Ovary (tissue), 9 donors: ENCODE data around the gene RANBP9. TPM values are rescaled to one million over a fixed set of nuclear protein-coding genes. Genes with fewer than 3 reads are reported as not detected.

Experiments used
- DNase-seq, 5 donors: peaks; one replicate each; pipeline ENCODE4 v3.0.0-alpha.2; 2019 to 2020
- H3K27ac ChIP-seq, 2 donors: fragments of 200-600 bp; one replicate each; pipeline versions ENCODE4 v1.5.1 to v1.8.0; 2019 to 2022
- H3K27me3 ChIP-seq: fragments of 200-600 bp; one replicate; pipeline ENCODE4 v1.8.0; 2022
- H3K36me3 ChIP-seq: fragments of 200-600 bp; sonication (generic); one replicate; pipeline ENCODE4 v1.5.1; 2019
- H3K4me1 ChIP-seq: one replicate; pipeline ENCODE4 v1.8.1; 2013; ENCODE audit warnings: mild to moderate bottlenecking, moderate library complexity; ENCODE audit not compliant: insufficient read depth
- H3K4me3 ChIP-seq: fragments of 200-600 bp; sonication (generic); one replicate; pipeline ENCODE4 v1.5.1; 2017
- H3K9me3 ChIP-seq, 2 donors: fragments of 200-600 bp in 1 of 2; sonication (generic) in 1 of 2; one replicate each; pipeline versions ENCODE4 v1.5.1 to v1.8.1; 2013 to 2019; ENCODE audit warnings: mild to moderate bottlenecking in 1 of 2, moderate library complexity in 1 of 2
- EP300 ChIP-seq: sonication (generic); formaldehyde crosslinking; IDR thresholded peaks from one replicate; pipeline ENCODE4 v1.6.1; 2017; ENCODE audit warnings: antibody characterized with exemption
- POLR2A ChIP-seq: fragments of 450-650 bp; IDR thresholded peaks from one replicate; pipeline ENCODE4 v1.6.1; 2017; ENCODE audit warnings: antibody characterized with exemption, mild to moderate bottlenecking, moderate library complexity
- WGBS, 3 donors: extraction: QIAGEN DNeasy Blood & Tissue Kit in 1 of 3; methylation state at CpG; one replicate each; pipeline versions ENCODE4 v1.1.5 to v1.1.7; 2013 to 2017; 5-methylcytosine and 5-hydroxymethylcytosine counted together
- intact Hi-C, 4 donors: fragments of 100-400 bp; cut with DNase I; formaldehyde crosslinking; loops; one replicate each; pipeline versions ENCODE4 v1.11.0 to v1.15.1; 2022 to 2023
- polyA plus RNA-seq, 2 donors: library from polyadenylated mRNA; stranded (reverse); fragments of 200-250 nt in 1 of 2; fragments of 350-450 nt in 1 of 2; fragmentation: Illumina TruSeq in 1 of 2; extraction: RNeasy Lipid Tissue Mini Kit (QIAGEN cat#74804) in 1 of 2; gene quantifications; one replicate each; pipeline ENCODE4 v1.2.3, GENCODE V29; 2013 to 2014
- total RNA-seq, 7 donors: library from RNA; depleted of rRNA in 2 of 7; stranded (reverse); fragments of >200 nt in 2 of 7; fragmentation: NEBNext Ultra II Directional in 3 of 7; extraction: Animal tissue kit (Norgen Biotek cat#: 25700) in 3 of 7; gene quantifications; one replicate each; pipeline versions ENCODE4 v1.1.0 to v1.2.4, GENCODE V29; 2016 to 2023
- TF ChIP-seq, protein P1 (sequence below), 3 donors: fragments of 450-650 bp in 2 of 3; fragments of 200-600 bp in 1 of 3; IDR thresholded peaks; one replicate each; pipeline versions ENCODE4 v1.5.1 to v1.8.0; 2016 to 2022; ENCODE audit warnings: antibody characterized with exemption in 3 of 3, mild to moderate bottlenecking in 1 of 3
- donor health status: DM: no; HTN: no; CAD: no; lungs with moderate emphysema.
- donor health status: DM: no; HTN: no; CAD: no.
- donor health status: Bipolar disorder and iron deficiency.
- donor health status: DM: yes; HTN: yes; CAD: no.
- donor health status: DM: no; HTN: no; CAD: no.
- donor health status: DM: yes; HTN: yes; CAD: no.

The RANBP9 gene
- total and polyA plus RNA-seq, 9 donors, result 24.8 to 50.6 (median 37.0) TPM

- peak overlapping the region; percentile 90 to 98 for H3K27ac ChIP-seq
- no peaks in the 10 kb centered on the region for H3K27me3 ChIP-seq
- TF ChIP-seq, protein P1, sequence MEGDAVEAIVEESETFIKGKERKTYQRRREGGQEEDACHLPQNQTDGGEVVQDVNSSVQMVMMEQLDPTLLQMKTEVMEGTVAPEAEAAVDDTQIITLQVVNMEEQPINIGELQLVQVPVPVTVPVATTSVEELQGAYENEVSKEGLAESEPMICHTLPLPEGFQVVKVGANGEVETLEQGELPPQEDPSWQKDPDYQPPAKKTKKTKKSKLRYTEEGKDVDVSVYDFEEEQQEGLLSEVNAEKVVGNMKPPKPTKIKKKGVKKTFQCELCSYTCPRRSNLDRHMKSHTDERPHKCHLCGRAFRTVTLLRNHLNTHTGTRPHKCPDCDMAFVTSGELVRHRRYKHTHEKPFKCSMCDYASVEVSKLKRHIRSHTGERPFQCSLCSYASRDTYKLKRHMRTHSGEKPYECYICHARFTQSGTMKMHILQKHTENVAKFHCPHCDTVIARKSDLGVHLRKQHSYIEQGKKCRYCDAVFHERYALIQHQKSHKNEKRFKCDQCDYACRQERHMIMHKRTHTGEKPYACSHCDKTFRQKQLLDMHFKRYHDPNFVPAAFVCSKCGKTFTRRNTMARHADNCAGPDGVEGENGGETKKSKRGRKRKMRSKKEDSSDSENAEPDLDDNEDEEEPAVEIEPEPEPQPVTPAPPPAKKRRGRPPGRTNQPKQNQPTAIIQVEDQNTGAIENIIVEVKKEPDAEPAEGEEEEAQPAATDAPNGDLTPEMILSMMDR (IDR thresholded peaks at IDR 0.05), result no peak
- TF ChIP-seq POLR2A (no peak), EP300 (no peak)
- DNase-seq, result peak; percentile 36 to 72 (median 57)
- WGBS, 3 donors, result 0% methylated on average over 42 to 73 of the region's 73 CpGs
- intact Hi-C loops, result loop anchor here in 2 of 4 donors (5.0 to 10.0 kb wide), 2 partner anchors 96 to 98 kb away; partner anchors contain the start of gene NOL7 (in 1 of the 2)
- H3K4me1 ChIP-seq, result peaks cover 9% of the 10 kb centered on the region
- H3K9me3 ChIP-seq, result no peaks in the 10 kb centered on the region
- H3K4me3 ChIP-seq, result peak overlapping the region; percentile 72
- H3K36me3 ChIP-seq, result no peaks in the 10 kb centered on the region
Observed at GRCh38 chr6:13710552-13711323, 897 bp downstream of the RANBP9 start.

DNA sequence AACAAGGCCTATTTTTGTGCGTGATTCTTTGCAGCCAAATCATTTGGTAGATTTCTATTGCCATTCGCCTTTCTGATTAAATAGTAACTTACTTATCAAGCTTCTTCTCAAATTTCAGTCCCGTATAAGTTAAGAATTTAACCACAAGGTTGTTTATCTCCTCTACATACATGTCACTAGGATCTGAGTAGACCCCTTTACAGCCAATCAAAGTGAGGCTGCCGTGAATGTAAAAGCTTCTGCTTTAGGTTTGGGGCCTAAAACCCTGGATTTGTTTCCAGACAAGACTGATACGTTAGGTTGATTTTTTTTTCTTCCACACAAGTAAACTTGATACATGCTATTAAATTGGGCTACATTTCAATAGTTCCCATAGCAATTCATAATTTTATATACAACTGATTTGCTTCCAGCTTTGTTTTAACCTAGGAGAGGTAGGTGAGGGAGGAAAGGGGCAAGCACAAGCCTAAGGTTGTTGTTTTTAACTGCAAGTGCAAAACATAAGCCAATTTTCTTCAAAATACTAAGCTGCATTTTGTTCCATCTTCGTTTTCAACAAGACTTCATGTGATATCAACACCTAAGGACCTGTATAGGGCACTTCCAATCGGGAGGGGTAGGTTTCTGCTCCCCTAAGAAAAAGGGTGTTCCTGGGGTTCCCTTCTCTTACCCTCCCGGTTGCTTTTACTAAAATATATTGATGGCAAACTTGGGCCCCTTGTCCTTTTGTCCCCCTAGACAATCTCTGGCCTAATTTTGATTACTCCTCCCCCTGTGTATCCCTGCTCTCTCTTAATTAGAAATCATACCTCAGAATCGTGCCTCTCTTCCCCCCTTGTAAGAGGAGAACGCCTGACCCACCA lies 1.7 kb downstream of the RANBP9 start:
- H3K27ac ChIP-seq, result peak overlapping the region; percentile 81 to 98
- H3K4me1 ChIP-seq, result peaks cover 9% of the 10 kb centered on the region
- no peak for DNase-seq
- H3K27me3 ChIP-seq, result no peaks in the 10 kb centered on the region
- peak overlapping the region; percentile 72 for H3K4me3 ChIP-seq
- no peaks in the 10 kb centered on the region for H3K9me3 ChIP-seq
- intact Hi-C loops, result loop anchor here (5.0 to 10.0 kb wide), 2 partner anchors 95 to 98 kb away; partner anchors contain the start of gene NOL7 (in 3 of the 4)
- TF ChIP-seq EP300, result no peak
- TF ChIP-seq POLR2A, result no peak
- TF ChIP-seq, protein P1 (IDR thresholded peaks at IDR 0.05), result no peak
- 1% methylated on average over 10 of the region's 10 CpGs for WGBS, 3 donors
- no peaks in the 10 kb centered on the region for H3K36me3 ChIP-seq

DNA sequence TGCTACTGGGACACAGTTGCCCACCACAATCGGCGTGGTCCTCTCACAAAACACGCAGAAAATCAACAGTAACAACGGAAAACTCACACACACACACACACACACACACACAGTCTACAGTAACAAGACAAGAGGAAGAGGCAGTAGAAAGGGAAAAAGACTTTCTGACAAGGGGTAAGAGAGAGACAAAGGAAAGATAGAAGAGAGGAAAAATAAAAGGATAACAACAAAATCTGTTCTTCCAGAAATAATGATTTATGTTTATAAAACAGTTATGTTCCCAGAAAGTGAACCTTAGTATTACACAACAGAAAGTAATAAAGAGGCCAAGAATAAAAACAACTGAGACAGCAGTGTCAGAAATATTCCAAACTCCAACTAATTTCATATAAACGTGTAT lies 2.9 kb downstream of the RANBP9 start:
- Histone ChIP-seq H3K4me3 (peak overlapping the region; percentile 72), H3K9me3 (no peaks in the 10 kb centered on the region), H3K4me1 (peaks cover 11% of the 10 kb centered on the region), H3K36me3 (no peaks in the 10 kb centered on the region), H3K27me3 (no peaks in the 10 kb centered on the region), H3K27ac (peak overlapping the region; percentile 5 to 98)
- no peak for DNase-seq
- TF ChIP-seq POLR2A (no peak), EP300 (no peak)
- TF ChIP-seq, protein P1 (IDR thresholded peaks at IDR 0.05), result no peak
- 1 to 4% (median 2%) methylated on average over 5 of the region's 5 CpGs for WGBS, 3 donors
- intact Hi-C loops, result loop anchor here in 2 of 4 donors (10.0 kb wide), 1 partner anchor 94 kb away; the partner anchor contains the start of gene NOL7 (in 2 of the 2)

DNA sequence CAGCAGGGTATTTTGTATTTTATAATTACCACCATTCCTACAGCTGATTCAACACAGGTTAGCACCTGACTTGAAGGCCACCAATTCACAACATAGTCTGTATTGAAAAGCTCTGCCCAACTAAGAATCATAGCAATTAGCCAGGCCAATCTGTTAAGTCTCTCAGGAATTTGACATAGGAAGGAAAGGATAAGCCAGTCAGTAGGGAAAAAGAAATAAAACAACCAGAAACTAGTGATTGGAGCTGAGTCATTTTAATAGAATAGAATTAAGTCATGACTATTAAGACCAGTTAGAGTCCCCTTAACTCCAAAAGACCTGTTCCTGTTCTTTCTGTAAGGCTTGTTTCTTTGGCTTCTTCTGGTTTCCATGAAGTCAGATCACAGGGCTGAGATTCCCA lies 8.1 kb downstream of the RANBP9 start:
- Histone ChIP-seq H3K4me1 (peaks cover 22% of the 10 kb centered on the region), H3K27me3 (no peaks in the 10 kb centered on the region), H3K36me3 (no peaks in the 10 kb centered on the region), H3K9me3 (no peaks in the 10 kb centered on the region), H3K4me3 (no peak overlapping the region), H3K27ac (no peak overlapping the region)
- TF ChIP-seq EP300 (no peak), POLR2A (no peak)
- TF ChIP-seq, protein P1 (IDR thresholded peaks at IDR 0.05), result no peak
- DNase-seq, result no peak
- intact Hi-C loops, result loop anchor here in 2 of 4 donors (10.0 kb wide), 1 partner anchor 89 kb away; the partner anchor contains the start of gene NOL7 (in 2 of the 2)
